ENCODE data around the gene GALK2.

Gene GALK2

DNA sequence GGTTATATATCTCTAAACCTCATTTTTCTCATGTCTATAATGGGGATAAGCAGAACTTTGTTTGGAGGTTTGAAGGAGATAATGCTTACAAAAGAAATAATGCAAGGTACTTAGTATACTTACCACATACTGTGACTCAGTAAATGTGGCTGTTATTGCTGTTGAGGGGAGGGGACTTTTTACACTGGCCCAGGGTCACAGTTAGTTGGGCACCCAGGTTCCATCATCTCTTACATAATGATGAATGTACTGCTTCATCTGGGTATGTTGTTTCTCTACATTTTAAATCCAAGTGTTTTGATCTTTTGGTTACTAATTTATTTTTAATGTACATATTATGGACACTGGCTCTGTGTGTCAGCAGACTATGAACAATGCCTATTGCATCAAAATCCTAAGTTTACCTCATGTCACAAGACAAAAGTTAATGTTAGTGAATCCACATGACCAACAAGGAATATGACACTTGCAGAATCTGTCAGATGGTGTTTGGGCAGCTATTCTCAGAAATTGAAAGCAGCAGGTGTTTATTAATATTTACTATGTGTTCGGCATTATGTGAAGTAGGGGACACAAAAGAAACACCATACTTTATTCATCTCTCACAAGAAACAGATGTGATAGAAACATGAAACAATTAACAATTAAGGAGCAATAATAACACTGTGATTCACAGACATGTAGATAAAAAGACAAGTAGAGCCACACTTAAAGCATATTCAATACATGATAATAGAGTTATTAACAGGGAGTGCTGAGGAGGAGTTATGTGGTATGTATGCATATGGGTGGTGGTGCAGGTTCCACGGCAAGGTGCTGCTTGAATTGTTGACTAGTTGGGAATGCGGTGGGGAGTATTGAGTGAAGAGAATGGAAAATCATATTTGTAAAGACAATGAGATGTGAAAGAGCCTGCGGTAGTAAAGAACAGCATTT lies 109.7 kb downstream of the GALK2 start:
- no peak for DNase-seq (ENCODE audit: low spot score)

DNA sequence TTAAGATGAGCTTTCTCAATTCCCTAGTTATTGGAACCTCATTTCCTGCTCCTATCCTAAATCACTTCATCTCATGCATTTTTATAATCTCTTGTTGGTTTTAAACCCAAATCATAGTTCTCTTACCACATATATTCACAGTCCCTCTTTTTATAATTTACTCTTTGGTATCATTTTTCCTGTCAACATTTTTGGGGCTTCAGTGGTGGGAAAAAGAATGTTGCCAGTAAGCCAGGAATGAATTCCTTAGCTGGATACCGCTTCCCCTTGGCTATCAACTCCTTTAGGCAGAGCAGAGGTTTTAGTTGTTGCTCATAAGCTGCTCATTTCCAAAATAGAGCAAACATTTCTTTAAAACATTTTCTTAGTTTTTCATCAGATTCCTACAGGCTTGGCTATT lies 112.3 kb downstream of the GALK2 start:
- DNase-seq (ENCODE audit: low spot score), result no peak

DNA sequence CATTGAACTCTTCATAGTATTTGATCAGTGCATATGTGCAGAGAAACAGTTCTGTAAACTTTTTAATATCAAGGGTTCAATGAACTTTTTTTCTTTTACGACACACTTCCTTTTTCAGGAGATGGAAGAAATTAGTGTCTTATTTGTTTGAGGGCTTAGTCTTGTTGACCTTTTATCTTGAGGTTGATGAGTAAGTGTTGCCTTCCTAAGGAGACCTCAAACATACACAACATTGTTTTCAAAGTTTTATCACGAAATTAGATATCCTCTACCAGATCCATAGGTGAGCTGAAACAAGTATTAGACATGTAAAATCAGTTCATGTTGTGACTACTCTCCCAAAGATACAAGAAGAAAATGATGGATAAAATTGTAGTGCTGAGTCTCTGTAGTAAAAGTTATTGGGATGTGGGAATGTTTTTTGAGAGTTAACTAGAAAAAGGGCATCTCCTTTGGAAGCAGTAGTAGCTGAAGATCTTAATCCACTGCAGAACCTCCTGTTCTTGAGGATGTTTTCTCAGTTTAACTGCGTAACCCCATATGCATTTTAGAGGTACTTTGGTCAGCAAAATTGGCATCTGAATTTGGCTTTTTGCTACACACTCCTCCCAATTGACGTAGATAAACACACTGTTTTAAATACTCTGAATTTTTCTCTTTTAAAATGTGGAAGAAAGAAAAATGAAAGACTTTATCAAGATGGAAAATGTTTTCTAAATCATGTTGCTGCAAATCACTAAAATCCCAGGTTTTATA lies 116.8 kb downstream of the GALK2 start:
- no peak for DNase-seq (ENCODE audit: low spot score)

DNA sequence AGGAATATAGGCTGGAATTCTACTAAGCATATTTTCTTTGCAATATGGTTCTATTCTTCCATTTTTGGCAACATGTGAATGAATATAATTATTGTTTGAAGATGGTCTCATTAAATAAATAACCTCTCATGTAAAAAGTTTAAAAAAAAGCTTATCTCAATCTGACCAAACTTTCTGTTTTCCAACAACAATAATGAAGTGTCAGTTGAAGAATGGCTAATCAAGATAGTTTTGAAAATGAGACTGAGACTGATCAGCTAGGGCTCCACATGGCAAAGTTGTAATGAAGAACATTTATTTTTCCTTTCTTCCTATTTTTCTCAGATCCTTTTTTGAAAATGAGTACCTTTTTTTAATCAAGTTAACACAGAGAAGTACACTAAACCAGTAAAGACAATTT lies 117.4 kb downstream of the GALK2 start:
- no peak for DNase-seq (ENCODE audit: low spot score)

DNA sequence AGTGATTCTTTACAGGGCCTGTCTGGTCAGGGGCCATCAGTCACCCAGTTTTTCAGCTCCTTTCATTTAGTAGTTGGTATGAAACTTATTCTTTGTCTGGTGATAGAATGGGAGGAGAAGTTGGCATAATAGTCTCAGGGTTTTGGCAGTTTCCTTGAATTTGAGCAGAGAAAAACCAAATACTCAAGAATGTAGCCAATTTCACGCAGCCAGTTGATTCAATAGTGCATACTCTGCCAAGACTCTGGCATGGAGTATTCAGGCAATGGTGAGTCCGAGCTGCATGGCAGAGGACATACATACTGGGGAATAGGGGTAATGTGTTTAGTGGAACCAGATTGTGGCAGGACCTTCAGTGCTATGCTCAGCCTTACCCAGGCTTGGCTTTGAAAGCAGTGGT lies 118.3 kb downstream of the GALK2 start:
- DNase-seq (ENCODE audit: low spot score), result no peak

DNA sequence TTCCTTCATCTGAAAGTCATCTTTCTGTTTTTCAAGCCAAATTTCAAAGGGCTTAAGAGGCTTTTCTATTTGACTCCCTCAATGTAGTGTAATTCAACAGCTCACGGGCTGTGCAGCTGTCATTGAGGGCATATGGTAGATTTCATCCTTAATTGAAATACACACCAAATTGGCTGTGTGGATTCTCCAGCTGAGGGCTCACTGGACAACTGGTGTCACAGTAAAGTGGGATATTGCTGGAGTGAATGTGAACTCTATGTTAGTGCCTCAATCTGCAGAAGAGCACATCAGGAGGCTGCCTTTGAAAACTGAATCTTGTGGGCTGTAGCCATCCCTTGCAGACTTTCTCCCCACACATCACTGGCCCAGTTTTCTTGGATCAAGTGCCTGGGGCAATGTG lies 120.1 kb downstream of the GALK2 start:
- DNase-seq (ENCODE audit: low spot score), result peak; percentile 81

DNA sequence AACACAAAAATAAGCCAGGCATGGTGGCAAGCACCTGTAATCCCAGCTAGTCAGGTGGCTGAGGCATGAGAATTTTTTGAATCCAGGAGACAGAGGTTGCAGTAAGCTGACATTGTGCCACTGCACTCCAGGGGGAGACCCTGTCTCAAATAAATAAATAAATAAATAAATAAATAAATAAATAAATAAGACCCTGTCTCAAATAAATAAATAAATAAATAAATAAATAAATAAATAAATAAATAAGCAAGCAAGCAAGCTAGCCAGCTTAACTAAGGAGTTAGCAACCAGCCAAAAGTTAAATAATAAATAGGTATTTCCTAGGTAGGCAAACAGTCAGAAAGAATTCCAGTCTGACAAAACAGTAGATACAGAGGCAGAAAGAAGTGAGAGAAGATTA lies 123.9 kb downstream of the GALK2 start:
- no peak for DNase-seq (ENCODE audit: low spot score)

DNA sequence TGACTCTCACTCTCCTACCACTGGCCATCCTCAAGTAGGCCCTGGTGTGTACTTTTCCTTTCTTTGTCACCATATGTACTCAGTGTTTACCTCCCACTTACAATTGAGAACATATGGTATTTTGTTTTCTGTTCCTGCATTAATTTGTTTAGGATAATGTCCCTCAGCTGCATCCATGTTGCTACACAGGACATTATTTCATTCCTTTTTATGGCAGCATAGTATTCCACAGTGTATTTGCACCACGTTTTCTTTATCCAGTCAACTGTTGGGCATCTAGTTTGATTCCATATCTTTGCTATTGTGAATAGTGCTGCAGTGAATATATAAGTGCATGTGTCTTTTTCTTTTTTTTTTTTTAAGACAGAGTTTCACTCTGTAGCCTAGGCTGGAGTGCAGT lies 126.2 kb downstream of the GALK2 start:
- DNase-seq (ENCODE audit: low spot score), result no peak

DNA sequence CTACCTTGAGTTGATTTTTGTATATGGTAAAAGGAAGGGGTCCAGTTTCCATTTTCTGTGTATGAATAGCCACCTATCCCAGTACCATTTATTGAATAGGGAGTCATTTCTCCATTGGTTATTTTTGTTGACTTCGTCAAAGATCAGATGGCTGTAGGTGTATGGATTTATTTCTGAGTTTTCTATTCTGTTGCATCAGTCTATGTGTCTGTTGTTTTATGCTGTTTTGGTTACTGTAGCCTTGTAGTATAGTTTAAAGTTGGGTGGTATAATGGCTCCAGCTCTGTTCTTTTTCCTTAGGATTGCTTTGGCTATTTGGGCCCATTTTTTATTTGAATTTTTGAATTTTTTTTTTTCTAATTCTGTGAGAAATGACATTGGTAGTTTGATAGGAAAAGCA lies 127.5 kb downstream of the GALK2 start:
- no peak for DNase-seq (ENCODE audit: low spot score)

DNA sequence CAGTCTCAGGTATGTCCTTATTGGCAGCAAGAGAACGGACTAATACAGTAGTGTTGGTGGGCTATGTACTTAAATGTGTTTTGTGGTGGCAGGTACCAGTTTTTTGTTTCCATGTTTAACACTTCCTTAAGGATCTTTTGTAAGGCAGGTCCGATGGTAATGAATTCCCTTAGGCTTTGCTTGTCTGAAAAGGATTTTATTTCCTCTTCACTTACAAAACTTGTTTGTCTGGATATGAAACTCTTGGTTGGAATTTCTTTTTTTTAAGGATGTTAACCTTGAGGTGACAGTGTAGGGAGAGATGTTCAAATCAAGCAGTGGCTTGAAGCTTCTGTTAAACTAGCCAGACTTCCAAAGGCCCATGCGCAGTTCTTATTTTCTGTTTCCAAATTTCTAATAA lies 130.8 kb downstream of the GALK2 start:
- no peak for DNase-seq (ENCODE audit: low spot score)

DNA sequence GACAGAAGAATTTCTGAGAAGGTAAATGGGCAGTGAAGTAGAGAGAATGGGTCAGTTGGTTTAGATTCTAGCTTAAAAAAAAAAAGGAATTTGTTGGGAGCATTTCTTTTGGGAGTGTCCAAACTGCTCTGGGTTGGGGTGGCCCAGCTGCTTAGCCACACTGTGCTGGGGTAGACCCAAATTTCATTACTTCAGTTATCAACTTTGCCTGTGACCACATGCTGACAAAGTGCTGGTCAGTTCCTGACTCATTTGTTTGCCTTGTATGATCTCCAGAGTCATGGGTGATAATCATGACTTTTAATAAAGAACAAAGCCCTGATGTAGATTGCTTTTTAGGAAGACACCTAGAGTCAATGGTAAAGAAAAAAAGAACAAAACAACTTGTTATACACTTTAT lies 131.5 kb downstream of the GALK2 start:
- no peak for DNase-seq (ENCODE audit: low spot score)

DNA sequence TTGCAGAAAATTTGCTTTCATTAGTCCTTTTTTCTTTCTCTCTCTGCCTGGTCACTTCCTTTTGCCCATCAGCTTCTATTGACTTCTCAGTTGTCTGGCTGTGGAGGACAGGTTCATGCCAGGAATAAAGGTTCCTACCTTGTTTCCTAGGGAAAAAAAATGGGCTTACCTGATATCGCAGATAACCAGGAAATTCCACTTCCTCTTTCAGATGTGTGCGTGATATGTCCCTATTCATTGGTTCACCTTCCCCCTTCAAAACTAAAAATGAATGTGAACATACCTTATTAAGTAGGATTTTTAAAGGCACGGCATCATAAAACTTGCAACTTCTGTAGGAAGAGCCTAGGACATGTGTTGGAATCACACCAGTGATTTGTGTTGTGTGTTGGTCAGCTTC lies 133.0 kb downstream of the GALK2 start:
- DNase-seq (ENCODE audit: low spot score), result no peak

DNA sequence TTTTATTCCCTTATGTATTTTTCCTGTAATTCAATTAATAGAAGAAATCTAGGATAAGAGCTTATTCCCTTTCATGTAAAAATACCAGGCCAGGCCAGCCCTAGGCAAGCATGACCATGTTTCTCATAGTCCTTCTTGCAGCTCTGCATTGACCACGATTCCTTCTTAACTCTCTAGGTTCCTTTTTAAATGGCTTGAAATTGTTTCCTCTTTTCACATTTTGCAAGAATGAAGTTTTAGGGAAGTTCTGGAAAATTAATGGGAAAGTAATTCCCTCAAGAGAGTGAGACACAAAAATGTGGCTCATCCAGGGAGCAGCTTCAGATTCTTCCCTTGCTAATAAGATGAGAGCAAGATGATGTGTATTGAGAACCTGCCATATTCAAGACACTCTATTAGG lies 136.5 kb downstream of the GALK2 start:
- no peak for DNase-seq (ENCODE audit: low spot score)

DNA sequence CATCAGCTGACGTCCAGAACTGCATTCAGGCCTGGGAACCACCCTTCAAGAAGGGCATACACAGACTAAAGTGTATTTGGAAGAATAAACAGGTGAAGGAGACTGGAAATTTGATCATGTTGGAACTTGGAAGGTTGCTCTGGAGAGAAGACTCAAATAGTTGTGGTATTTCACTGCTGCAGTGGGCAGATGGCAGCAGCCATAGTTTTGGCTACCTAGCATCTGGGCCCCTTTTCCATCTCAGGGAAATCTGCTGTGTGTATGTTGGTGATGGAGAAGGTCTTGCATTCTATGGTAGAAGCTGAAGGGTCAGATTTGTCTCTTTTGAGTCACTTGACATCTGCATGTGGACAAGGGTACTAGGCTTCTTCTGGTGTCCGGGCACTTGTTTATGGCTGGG lies 138.6 kb downstream of the GALK2 start:
- no peak for DNase-seq (ENCODE audit: low spot score)

DNA sequence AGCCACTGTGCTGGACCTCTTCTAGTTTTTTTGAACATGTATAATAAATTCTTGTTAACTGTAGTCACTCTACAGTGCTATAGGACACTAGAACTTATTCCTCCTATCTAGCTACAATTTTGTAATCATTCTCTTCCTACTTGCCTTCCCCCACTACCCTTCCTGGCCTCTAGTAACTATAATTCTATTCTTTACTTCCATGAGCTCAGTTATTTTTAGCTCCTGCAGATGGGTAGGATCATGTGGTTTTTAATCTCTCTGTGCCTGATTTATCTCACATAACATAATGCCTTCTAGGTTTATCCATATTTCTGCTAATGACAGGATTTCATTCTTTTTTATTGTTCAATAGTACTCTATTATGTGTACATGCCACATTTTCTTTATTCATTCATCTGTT lies 139.8 kb downstream of the GALK2 start:
- DNase-seq (ENCODE audit: low spot score), result no peak

DNA sequence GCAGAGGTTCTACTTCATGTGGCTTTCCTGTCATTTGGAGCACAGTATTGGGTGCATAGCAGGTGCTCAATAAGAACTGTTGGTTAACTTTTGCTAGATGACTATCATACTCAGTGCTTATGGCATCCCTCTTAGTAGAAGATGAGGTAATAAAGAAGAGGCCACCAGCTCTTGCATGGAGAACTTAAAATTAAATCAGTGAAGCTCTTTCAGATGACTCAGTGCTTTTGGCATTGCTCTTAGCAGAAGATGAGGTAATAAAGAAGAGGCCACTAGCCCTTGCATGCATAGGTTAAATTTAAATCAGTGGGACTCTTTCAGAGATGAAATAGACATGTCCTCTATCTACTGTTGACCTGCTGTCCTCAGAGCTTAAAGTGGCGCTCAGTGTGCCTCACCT lies 143.6 kb downstream of the GALK2 start:
- DNase-seq (ENCODE audit: low spot score), result no peak

DNA sequence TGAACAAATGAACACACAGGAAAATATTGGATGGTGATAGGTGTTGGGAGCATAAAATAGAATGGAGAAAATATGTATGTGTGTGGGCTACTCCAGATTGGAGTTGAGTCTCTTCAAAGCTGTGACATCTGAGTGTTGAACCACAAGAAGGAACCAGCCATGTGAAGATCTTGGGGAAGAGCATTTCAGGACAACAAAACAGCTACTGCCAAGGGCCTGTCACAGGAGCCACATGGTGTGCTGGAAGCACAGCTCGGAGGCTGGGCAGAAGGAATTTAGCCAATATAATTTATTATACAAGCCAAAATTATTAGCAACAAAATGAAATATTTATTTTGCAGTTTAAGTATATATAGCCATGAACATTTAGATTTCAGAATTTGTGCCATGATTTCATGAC lies 144.7 kb downstream of the GALK2 start:
- no peak for DNase-seq (ENCODE audit: low spot score)

DNA sequence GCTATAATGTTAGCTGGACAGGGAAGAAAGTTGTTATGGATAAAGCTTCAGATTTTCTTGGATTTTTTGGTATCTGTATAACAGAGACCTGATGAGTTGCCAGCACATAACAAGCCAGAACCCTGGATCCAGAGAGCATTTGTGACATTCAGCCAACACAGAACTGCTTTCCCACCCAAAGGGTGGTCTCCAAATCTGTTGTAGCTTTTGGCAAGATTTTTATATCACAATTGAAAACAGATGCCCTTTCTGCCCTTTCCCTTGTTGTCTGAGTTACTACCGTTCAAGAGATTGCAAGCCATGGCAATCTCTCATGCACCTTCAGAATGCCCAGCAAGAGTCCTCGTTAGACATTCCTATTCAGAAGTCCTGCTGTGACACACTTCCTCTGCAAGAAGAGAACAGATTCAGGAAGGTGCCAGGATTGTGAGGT lies 145.4 kb downstream of the GALK2 start:
- DNase-seq (ENCODE audit: low spot score), result no peak

DNA sequence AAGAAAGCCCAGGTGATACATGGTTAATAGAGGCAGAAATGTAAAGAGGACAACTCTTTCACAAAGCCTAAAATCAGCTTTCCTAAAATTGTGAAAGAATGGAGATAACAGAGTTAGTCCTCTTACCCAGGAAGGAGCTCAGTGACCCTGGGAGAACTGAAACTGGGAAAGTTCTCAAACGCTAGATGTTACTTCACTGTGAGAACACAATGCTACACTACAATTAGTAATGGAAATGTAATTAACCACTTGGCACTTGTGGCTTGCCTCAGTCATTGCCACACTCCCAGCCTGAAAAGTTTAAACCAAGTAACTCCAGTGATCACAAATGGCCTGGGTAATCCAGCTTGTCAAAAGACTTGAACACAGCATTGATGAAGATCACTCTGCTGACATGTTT lies 150.3 kb downstream of the GALK2 start:
- DNase-seq (ENCODE audit: low spot score), result no peak

DNA sequence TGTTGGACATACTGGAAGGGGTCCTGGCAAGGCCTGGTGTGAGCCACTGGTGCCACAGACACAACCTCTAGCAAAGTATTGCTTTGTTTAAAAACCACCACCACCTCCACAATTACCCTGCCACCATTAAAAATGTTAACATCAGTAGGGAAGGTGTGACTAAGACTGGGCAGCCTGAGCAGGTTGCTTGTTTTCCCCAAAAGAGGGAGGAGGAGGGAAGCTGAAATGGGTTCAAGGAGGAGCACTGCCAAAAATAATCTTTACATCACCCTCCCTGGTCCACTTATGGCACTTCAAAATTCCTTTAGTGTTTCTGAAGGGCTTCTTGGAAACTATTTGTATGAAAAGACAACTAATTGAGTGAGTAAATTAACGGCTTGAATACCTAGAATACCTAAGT lies 153.2 kb downstream of the GALK2 start:
- DNase-seq (ENCODE audit: low spot score), result no peak

DNA sequence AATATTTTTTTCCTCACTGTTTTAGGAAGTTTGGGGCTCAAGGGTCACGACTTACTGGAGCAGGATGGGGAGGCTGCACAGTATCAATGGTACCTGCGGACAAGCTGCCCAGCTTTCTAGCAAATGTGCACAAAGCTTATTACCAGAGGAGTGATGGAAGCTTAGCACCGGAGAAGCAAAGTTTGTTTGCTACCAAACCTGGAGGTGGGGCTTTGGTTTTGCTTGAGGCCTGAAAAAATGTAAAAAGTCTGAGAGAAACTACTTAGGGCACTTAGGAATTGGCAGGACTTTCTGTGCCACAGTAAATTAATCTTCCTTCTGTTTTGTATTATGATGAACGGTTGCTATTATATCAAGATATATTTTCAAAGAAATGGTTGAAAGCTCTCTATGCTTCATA lies 157.9 kb downstream of the GALK2 start:
- no peak for DNase-seq (ENCODE audit: low spot score)

DNA sequence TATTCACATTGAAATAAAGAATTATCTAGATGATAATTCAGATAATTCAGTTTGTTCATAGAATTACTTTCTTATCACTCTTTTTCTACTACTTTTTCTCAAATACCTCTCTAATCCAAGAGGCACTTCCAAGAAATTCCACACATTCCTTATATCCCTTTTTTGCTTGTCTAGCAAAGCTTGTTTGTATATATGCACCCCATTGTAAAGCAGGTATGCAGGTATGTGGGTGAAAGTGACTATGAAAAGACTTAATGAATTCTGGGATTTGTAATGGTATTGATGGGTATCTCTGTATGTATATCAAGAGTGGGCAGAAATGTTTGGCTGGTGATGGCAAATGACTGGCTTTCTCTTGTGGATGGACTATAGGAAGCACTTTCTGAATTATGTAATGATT lies 158.9 kb downstream of the GALK2 start:
- DNase-seq (ENCODE audit: low spot score), result no peak

DNA sequence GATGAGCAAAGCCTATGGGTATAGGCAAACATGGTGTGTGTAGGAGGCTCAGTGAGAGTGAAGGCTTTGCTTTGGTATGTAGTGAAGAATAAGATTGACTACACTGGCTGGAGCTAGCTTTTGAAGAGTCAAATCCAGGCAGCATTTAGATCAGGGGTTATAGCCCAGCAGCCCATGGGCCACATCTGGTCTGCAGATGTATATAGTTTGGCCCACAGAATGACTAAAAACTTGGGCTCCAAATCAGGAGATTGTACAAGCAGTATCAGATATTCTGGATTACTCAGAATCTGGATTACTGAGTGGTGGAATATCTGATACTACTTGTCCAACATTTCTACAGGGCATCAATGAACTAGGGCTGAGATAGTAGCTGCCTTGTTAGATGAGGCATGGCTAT lies 160.1 kb downstream of the GALK2 start:
- no peak for DNase-seq (ENCODE audit: low spot score)

All from SK-N-DZ (cell line).